HepG2 (cell line): Measurements from ENCODE around the gene MAJIN. TPM values are rescaled to one million over a fixed set of nuclear protein-coding genes. Genes with fewer than 3 reads are reported as not detected.

Experiments
- BCL6 ChIP-seq: IDR thresholded peaks from 2 replicates; pipeline ENCODE4 v1.6.1; 2016; ENCODE audit warnings: missing genetic modification reagents, missing compliant biosample characterization
- CHD4 ChIP-seq: fragments of 200-600 bp; sonication (generic); IDR thresholded peaks from 2 replicates; pipeline ENCODE4 v1.7.0; 2017; ENCODE audit warnings: mild to moderate bottlenecking, low read length, borderline replicate concordance
- ELF1 ChIP-seq: sonication (generic); formaldehyde crosslinking; IDR thresholded peaks from 2 replicates; pipeline ENCODE4 v1.4.0; 2020; ENCODE audit warnings: missing genetic modification reagents
- GLI4 ChIP-seq: sonication (generic); formaldehyde crosslinking; IDR thresholded peaks from 2 replicates; pipeline ENCODE4 v1.5.1; 2020; ENCODE audit warnings: missing genetic modification reagents, mild to moderate bottlenecking, moderate library complexity, borderline replicate concordance
- GTF2F1 ChIP-seq: fragments of 150-350 bp; IDR thresholded peaks from 2 replicates; pipeline ENCODE4 v1.6.1; 2014; ENCODE audit warnings: low read length
- GTF3A ChIP-seq: sonication (generic); formaldehyde crosslinking; conservative IDR thresholded peaks from 2 replicates; pipeline ENCODE4 v1.4.0; 2020; ENCODE audit warnings: mild to moderate bottlenecking, missing genetic modification reagents
- IKZF4 ChIP-seq: sonication (generic); formaldehyde crosslinking; IDR thresholded peaks from 2 replicates; pipeline ENCODE4 v1.5.1; 2020; ENCODE audit warnings: borderline replicate concordance, mild to moderate bottlenecking, low read depth, missing genetic modification reagents; ENCODE audit errors: not compliant biosample characterization
- KDM2A ChIP-seq: sonication (generic); formaldehyde crosslinking; IDR thresholded peaks from 2 replicates; pipeline ENCODE4 v1.4.0; 2020; ENCODE audit warnings: low read depth, missing genetic modification reagents, borderline replicate concordance
- KDM4B ChIP-seq: sonication (generic); formaldehyde crosslinking; IDR thresholded peaks from 2 replicates; pipeline ENCODE4 v1.4.0; 2020; ENCODE audit warnings: missing genetic modification reagents
- PHB2 ChIP-seq: fragments of 450-650 bp; IDR thresholded peaks from 2 replicates; pipeline ENCODE4 v1.6.1; 2018; ENCODE audit not compliant: partially characterized antibody
- RBM39 ChIP-seq: fragments of 200-400 bp; formaldehyde crosslinking; IDR thresholded peaks from one replicate; pipeline ENCODE4 v1.6.1; 2018; ENCODE audit warnings: antibody characterized with exemption, mild to moderate bottlenecking, low read depth, low read length; ENCODE audit not compliant: poor library complexity, severe bottlenecking
- THYN1 ChIP-seq: sonication (generic); formaldehyde crosslinking; IDR thresholded peaks from 2 replicates; pipeline ENCODE4 v1.8.1; 2023; ENCODE audit warnings: low read depth, mild to moderate bottlenecking, moderate library complexity, missing genetic modification reagents, borderline replicate concordance
- ZBTB3 ChIP-seq: sonication (generic); formaldehyde crosslinking; IDR thresholded peaks from 2 replicates; pipeline ENCODE4 v1.4.0; 2020; ENCODE audit warnings: low read depth, mild to moderate bottlenecking, moderate library complexity, missing genetic modification reagents, borderline replicate concordance
- ZFP36 ChIP-seq: fragments of 150-350 bp; IDR thresholded peaks from 2 replicates; pipeline ENCODE4 v1.6.1; 2018; ENCODE audit warnings: borderline replicate concordance, low read length, low read depth; ENCODE audit not compliant: partially characterized antibody
- ZNF10 ChIP-seq: sonication (generic); formaldehyde crosslinking; IDR thresholded peaks from 2 replicates; pipeline ENCODE4 v1.4.0; 2020; ENCODE audit warnings: mild to moderate bottlenecking, low read depth, missing genetic modification reagents, borderline replicate concordance
- ZNF12 ChIP-seq: sonication (generic); formaldehyde crosslinking; IDR thresholded peaks from 2 replicates; pipeline ENCODE4 v1.5.0; 2020; ENCODE audit warnings: missing genetic modification reagents
- polyA plus RNA-seq, 8 experiments: library from polyadenylated mRNA; depleted of rRNA in 3 of 8; stranded (reverse) in 7 of 8; unstranded in 1 of 8; fragments of >200 nt; fragmentation: Illumina TruSeq in 4 of 8; extraction: Trizol in 4 of 8; gene quantifications; 2 replicates each; pipeline versions ENCODE4 v1.2.1 to v1.2.3, GENCODE V29; 2011 to 2016; ENCODE audit warnings: low read depth in 4 of 8, missing spikeins in 1 of 8, mixed read lengths in 1 of 8; ENCODE audit not compliant: insufficient read depth in 1 of 8
- total RNA-seq, 5 experiments: library from RNA; depleted of rRNA; stranded (reverse); fragments of >200 nt; fragmentation: Illumina TruSeq; extraction: Trizol; gene quantifications; 2 replicates each; pipeline ENCODE4 v1.2.3, GENCODE V29; 2016; ENCODE audit warnings: low read depth in 1 of 5
- TF ChIP-seq, protein P1 (sequence below): sonication (generic); formaldehyde crosslinking; IDR thresholded peaks from 2 replicates; pipeline ENCODE4 v1.4.0; 2020; ENCODE audit warnings: missing genetic modification reagents, borderline replicate concordance
- TF ChIP-seq, protein P2 (sequence below): sonication (generic); formaldehyde crosslinking; IDR thresholded peaks from 2 replicates; pipeline ENCODE4 v1.4.0; 2020; ENCODE audit warnings: missing genetic modification reagents
- TF ChIP-seq, protein P3 (sequence below): sonication (generic); formaldehyde crosslinking; IDR thresholded peaks from 2 replicates; pipeline ENCODE4 v1.4.0; 2020; ENCODE audit warnings: missing genetic modification reagents
- TF ChIP-seq, protein P4 (sequence below): fragments of 450-650 bp; IDR thresholded peaks from 2 replicates; pipeline ENCODE4 v1.6.1; 2016

MAJIN gene
- total and polyA plus RNA-seq, 2 of the 13 experiments (the other 11 are each of a cell fraction or from before 2014, with no cell fraction given), result not detected

GRCh38 chr11:65013888-65014725, 42.2 kb upstream of the MAJIN start, which contains the start of gene ARL2 (continued):
- TF ChIP-seq, protein P1, sequence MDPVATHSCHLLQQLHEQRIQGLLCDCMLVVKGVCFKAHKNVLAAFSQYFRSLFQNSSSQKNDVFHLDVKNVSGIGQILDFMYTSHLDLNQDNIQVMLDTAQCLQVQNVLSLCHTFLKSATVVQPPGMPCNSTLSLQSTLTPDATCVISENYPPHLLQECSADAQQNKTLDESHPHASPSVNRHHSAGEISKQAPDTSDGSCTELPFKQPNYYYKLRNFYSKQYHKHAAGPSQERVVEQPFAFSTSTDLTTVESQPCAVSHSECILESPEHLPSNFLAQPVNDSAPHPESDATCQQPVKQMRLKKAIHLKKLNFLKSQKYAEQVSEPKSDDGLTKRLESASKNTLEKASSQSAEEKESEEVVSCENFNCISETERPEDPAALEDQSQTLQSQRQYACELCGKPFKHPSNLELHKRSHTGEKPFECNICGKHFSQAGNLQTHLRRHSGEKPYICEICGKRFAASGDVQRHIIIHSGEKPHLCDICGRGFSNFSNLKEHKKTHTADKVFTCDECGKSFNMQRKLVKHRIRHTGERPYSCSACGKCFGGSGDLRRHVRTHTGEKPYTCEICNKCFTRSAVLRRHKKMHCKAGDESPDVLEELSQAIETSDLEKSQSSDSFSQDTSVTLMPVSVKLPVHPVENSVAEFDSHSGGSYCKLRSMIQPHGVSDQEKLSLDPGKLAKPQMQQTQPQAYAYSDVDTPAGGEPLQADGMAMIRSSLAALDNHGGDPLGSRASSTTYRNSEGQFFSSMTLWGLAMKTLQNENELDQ (CRISPR knock-in tag), result no peak
- TF ChIP-seq, protein P2, sequence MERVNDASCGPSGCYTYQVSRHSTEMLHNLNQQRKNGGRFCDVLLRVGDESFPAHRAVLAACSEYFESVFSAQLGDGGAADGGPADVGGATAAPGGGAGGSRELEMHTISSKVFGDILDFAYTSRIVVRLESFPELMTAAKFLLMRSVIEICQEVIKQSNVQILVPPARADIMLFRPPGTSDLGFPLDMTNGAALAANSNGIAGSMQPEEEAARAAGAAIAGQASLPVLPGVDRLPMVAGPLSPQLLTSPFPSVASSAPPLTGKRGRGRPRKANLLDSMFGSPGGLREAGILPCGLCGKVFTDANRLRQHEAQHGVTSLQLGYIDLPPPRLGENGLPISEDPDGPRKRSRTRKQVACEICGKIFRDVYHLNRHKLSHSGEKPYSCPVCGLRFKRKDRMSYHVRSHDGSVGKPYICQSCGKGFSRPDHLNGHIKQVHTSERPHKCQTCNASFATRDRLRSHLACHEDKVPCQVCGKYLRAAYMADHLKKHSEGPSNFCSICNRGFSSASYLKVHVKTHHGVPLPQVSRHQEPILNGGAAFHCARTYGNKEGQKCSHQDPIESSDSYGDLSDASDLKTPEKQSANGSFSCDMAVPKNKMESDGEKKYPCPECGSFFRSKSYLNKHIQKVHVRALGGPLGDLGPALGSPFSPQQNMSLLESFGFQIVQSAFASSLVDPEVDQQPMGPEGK (CRISPR knock-in tag), result peak; percentile 61; the same call in 1 of the 2 replicates
- TF ChIP-seq ZFP36, result no peak
- no peak for TF ChIP-seq THYN1 (CRISPR knock-in tag)
- TF ChIP-seq, protein P3, sequence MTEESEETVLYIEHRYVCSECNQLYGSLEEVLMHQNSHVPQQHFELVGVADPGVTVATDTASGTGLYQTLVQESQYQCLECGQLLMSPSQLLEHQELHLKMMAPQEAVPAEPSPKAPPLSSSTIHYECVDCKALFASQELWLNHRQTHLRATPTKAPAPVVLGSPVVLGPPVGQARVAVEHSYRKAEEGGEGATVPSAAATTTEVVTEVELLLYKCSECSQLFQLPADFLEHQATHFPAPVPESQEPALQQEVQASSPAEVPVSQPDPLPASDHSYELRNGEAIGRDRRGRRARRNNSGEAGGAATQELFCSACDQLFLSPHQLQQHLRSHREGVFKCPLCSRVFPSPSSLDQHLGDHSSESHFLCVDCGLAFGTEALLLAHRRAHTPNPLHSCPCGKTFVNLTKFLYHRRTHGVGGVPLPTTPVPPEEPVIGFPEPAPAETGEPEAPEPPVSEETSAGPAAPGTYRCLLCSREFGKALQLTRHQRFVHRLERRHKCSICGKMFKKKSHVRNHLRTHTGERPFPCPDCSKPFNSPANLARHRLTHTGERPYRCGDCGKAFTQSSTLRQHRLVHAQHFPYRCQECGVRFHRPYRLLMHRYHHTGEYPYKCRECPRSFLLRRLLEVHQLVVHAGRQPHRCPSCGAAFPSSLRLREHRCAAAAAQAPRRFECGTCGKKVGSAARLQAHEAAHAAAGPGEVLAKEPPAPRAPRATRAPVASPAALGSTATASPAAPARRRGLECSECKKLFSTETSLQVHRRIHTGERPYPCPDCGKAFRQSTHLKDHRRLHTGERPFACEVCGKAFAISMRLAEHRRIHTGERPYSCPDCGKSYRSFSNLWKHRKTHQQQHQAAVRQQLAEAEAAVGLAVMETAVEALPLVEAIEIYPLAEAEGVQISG (CRISPR knock-in tag), result peak; percentile 82
- no peak for TF ChIP-seq KDM4B (CRISPR knock-in tag)
- no peak for TF ChIP-seq CHD4
- TF ChIP-seq KDM2A (CRISPR knock-in tag), result peak; percentile 75; the same call in 1 of the 2 replicates
- no peak for TF ChIP-seq ELF1 (CRISPR knock-in tag)
- peak; percentile 48; the same call in 1 of the 2 replicates for TF ChIP-seq ZBTB3 (CRISPR knock-in tag)
- 0 out of 2 replicates have a peak, but pooled peaks have one; percentile 32 for TF ChIP-seq BCL6 (CRISPR knock-in tag)
- TF ChIP-seq, protein P4, sequence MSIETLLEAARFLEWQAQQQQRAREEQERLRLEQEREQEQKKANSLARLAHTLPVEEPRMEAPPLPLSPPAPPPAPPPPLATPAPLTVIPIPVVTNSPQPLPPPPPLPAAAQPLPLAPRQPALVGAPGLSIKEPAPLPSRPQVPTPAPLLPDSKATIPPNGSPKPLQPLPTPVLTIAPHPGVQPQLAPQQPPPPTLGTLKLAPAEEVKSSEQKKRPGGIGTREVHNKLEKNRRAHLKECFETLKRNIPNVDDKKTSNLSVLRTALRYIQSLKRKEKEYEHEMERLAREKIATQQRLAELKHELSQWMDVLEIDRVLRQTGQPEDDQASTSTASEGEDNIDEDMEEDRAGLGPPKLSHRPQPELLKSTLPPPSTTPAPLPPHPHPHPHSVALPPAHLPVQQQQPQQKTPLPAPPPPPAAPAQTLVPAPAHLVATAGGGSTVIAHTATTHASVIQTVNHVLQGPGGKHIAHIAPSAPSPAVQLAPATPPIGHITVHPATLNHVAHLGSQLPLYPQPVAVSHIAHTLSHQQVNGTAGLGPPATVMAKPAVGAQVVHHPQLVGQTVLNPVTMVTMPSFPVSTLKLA, result peak; percentile 39
- peak; percentile 78 for TF ChIP-seq IKZF4 (CRISPR knock-in tag)
- peak; percentile 82 for TF ChIP-seq RBM39
- TF ChIP-seq ZNF12, result no peak; the same call in 1 of the 2 replicates
- no peak for TF ChIP-seq GLI4 (CRISPR knock-in tag)
- no peak for TF ChIP-seq GTF3A (CRISPR knock-in tag)
- no peak for TF ChIP-seq GTF2F1
- no peak for TF ChIP-seq PHB2
- TF ChIP-seq ZNF10 (CRISPR knock-in tag), result no peak
